Common myeloid progenitor, CD34-positive (primary cell): ENCODE results near the gene RTF1.
A peak's percentile ranks its signal among the peaks of the same experiment; 100 is the strongest.
"Not testable (repeated sequence)": the region's sequence is repeated elsewhere in the genome, so short reads cannot be mapped to it uniquely, and the experiment has no call there.

Source experiments
- CTCF ChIA-PET: fragments of 350-600 bp; sonication (Branson Sonifier 250); formaldehyde crosslinking; loops from one replicate; lab custom pipeline; 2021; ENCODE audit warnings: antibody characterized with exemption; lab: Charles Lee
- POLR2A ChIA-PET: fragments of 350-600 bp; sonication (Branson Sonifier 250); formaldehyde crosslinking; loops from one replicate; lab custom pipeline; 2021; ENCODE audit warnings: antibody characterized with exemption; lab: Charles Lee
- DNase-seq, 3 donors: peaks; one replicate each; pipeline versions ENCODE4 v3.0.0 to v3.0.0-alpha.2; 2013
- H3K27ac ChIP-seq, 2 experiments: 1 replicate in 1 of 2; 2 replicates in 1 of 2; pipeline ENCODE4 v1.7.0; 2013; ENCODE audit warnings: inconsistent platforms in 2 of 2, low read length in 2 of 2, mild to moderate bottlenecking in 2 of 2, low read depth in 1 of 2, moderate library complexity in 1 of 2; ENCODE audit not compliant: severe bottlenecking in 2 of 2, insufficient read depth in 1 of 2, poor library complexity in 1 of 2
- H3K27me3 ChIP-seq, 5 experiments: replicated peaks in 2 of 5; 1 replicate in 3 of 5; 2 replicates in 2 of 5; pipeline versions ENCODE4 v1.6.1 to v1.7.0; 2013; ENCODE audit warnings: low read length in 4 of 5, mild to moderate bottlenecking in 2 of 5, moderate library complexity in 2 of 5, inconsistent platforms in 1 of 5; ENCODE audit not compliant: insufficient read depth in 5 of 5, control insufficient read depth in 4 of 5
- H3K36me3 ChIP-seq, 4 experiments: 1 replicate in 2 of 4; 2 replicates in 2 of 4; pipeline versions ENCODE4 v1.6.1 to v1.7.0; 2013; ENCODE audit warnings: low read length in 3 of 4, control low read depth in 1 of 4, mild to moderate bottlenecking in 1 of 4; ENCODE audit not compliant: control insufficient read depth in 4 of 4, insufficient read depth in 4 of 4
- H3K4me1 ChIP-seq, 4 experiments: 1 replicate in 3 of 4; 2 replicates in 1 of 4; pipeline versions ENCODE4 v1.6.1 to v1.7.1; 2013; ENCODE audit warnings: low read length in 3 of 4, mild to moderate bottlenecking in 3 of 4, control low read depth in 1 of 4, inconsistent platforms in 1 of 4, moderate library complexity in 1 of 4; ENCODE audit not compliant: control insufficient read depth in 4 of 4, insufficient read depth in 4 of 4; ENCODE audit errors: control extremely low read depth in 1 of 4
- H3K4me3 ChIP-seq, 7 experiments: 1 replicate in 4 of 7; 2 replicates in 3 of 7; pipeline versions ENCODE4 v1.5.1 to v1.7.0; 2013; ENCODE audit warnings: mild to moderate bottlenecking in 7 of 7, low read length in 6 of 7, moderate library complexity in 6 of 7, inconsistent platforms in 2 of 7, low read depth in 2 of 7, control low read depth in 1 of 7; ENCODE audit not compliant: insufficient read depth in 4 of 7, control insufficient read depth in 1 of 7; ENCODE audit errors: extremely low read depth in 1 of 7
- H3K9me3 ChIP-seq, 5 experiments: 1 replicate in 4 of 5; 2 replicates in 1 of 5; pipeline versions ENCODE4 v1.6.1 to v1.7.1; 2013; ENCODE audit warnings: low read length in 4 of 5, mild to moderate bottlenecking in 2 of 5, inconsistent platforms in 1 of 5, low read depth in 1 of 5, moderate library complexity in 1 of 5; ENCODE audit not compliant: control insufficient read depth in 4 of 5, insufficient read depth in 2 of 5; ENCODE audit errors: control extremely low read depth in 1 of 5
- WGBS: methylation state at CpG from one replicate; pipeline ENCODE4 v1.1.5; 2013; ENCODE audit not compliant: insufficient coverage; 5-methylcytosine and 5-hydroxymethylcytosine counted together

RTF1 gene

DNA sequence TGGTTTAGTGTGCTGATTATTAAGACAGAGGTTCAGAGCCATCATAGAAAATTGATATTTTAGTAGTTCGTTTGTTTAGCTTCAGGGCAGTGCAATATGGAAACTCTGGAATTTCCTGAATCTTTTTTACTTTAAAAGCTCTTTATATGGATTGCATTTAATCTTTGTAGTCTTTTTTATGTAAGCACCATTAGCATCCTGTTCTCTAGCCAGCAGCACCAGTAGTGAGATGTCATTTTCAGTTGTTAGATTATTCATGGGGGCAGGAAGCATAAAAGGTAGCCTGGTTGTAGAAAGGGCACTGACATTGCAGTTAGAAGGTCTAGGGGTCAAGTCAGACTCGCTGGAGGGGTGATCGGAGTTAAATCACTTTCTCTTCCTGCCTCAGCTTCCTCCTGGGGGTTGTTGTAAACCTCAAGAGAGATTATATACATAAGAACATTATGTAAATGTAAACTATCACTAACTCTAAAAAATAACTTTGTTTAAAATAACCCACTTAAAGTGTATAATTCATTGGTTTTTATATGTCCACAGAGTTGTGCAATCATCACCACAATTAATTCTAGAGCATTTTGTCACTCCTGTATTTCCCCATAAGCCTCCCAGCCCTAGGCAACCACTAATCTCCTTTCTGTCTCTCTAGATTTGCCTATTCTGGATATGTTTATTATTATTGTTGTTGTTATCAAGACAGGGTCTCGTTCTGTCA lies 45.3 kb downstream of the RTF1 start:
- ChIA-PET CTCF (interaction anchor here (0.7 to 0.9 kb wide), 2 partner anchors 22 to 68 kb away, joined by 3 read pairs; no protein-coding TSS in a partner anchor), POLR2A (no interaction called here)
- no peaks in the 10 kb centered on the region for H3K4me1 ChIP-seq
- no peaks in the 10 kb centered on the region for H3K9me3 ChIP-seq
- peaks cover 2 to 61% (median 36%) of the 10 kb centered on the region in 4 experiments for H3K36me3 ChIP-seq
- H3K27me3 ChIP-seq = no peaks in the 10 kb centered on the region
- H3K27ac ChIP-seq = no peak overlapping the region
- 100% methylated on average over 1 of the region's 4 CpGs for WGBS
- H3K4me3 ChIP-seq = no peak overlapping the region
- peak in 2 of 3 donors; percentile 20 to 22 for DNase-seq

DNA sequence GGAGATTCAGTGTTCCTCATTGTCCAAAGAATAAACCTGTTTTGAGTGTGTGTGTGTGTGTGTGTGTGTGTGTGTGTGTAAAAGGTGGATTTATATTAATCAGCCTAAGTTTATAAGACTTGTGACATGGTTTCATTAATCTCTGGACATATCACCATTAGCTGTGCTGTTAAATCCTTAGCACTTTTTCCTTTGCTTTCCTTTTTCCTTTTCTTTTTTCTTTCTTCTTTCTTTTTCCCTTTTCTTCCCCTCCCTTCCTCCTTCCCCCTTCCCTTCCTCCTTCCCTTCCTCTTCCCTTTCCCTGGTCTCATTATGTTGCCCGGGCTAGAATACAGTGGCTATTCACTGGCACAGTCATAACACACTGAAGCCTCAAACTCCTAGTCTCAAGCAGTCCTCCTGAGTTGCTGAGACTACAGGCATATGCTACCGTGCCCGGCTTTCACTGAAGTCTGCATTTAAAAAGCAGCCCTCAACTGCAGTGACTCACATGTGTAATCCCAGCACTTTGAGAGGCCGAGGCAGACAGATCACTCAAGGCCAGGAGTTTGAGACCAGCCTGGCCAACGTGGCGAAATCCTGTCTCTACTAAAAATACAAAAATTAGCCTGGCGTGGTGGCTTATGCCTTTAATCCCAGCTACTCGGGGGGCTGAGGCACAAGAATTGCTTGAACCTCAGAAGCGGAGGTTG lies 48.1 kb downstream of the RTF1 start:
- H3K4me1 ChIP-seq = no peaks in the 10 kb centered on the region
- H3K27ac ChIP-seq = no peak overlapping the region
- no peaks in the 10 kb centered on the region for H3K9me3 ChIP-seq
- peaks cover 4 to 58% (median 32%) of the 10 kb centered on the region in 4 experiments for H3K36me3 ChIP-seq
- 95% methylated on average over 8 of the region's 9 CpGs for WGBS
- ChIA-PET POLR2A (interaction anchor here (0.6 kb wide), 1 partner anchor 14 kb away, joined by 5 read pairs; no protein-coding TSS in a partner anchor), CTCF (interaction anchor here (0.9 to 2.5 kb wide), 17 partner anchors 9 to 445 kb away, joined by 3 to 15 read pairs (median 6); no protein-coding TSS in a partner anchor)
- no peak for DNase-seq
- H3K27me3 ChIP-seq = no peaks in the 10 kb centered on the region
- no peak overlapping the region for H3K4me3 ChIP-seq

DNA sequence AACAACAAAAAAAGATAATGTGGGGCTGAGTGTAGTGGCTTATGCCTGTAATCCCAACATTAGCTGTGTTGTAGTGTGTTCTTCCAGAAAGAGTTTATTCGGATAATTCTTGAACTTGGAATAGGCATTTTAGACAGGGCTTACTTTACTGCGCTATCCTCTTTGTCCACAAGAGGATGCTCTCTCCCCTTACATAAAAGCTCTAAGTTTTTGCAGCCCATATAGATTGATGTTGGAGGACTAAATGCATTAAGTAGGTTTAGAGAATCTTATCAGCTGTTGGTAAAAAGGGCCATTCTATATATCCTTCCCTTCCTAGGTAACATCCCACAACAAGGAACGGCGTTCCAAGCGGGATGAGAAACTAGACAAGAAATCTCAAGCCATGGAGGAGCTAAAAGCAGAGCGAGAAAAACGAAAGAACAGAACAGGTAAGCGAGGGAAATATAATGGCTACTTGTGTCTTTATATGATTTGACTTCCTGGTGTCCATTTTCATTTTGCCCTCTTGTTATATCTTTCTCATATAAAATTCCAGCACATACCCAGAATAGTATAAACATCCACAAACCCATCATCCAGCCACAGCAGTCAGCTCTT lies 49.0 kb downstream of the RTF1 start:
- DNase-seq = peak; percentile 60 to 79 (median 69)
- Histone ChIP-seq H3K9me3 (no peaks in the 10 kb centered on the region), H3K27me3 (no peaks in the 10 kb centered on the region), H3K4me3 (no peak overlapping the region), H3K36me3 (peaks cover 9 to 62% (median 35%) of the 10 kb centered on the region in 4 experiments), H3K27ac (no peak overlapping the region), H3K4me1 (no peaks in the 10 kb centered on the region)
- POLR2A ChIA-PET = interaction anchor here (0.9 kb wide), 1 partner anchor 18 kb away, joined by 5 read pairs; no protein-coding TSS in a partner anchor
- 96% methylated on average over 4 of the region's 8 CpGs for WGBS
- CTCF ChIA-PET = interaction anchor here (0.6 to 2.5 kb wide), 23 partner anchors 8 to 1300 kb away, joined by 3 to 15 read pairs (median 5); no protein-coding TSS in a partner anchor

DNA sequence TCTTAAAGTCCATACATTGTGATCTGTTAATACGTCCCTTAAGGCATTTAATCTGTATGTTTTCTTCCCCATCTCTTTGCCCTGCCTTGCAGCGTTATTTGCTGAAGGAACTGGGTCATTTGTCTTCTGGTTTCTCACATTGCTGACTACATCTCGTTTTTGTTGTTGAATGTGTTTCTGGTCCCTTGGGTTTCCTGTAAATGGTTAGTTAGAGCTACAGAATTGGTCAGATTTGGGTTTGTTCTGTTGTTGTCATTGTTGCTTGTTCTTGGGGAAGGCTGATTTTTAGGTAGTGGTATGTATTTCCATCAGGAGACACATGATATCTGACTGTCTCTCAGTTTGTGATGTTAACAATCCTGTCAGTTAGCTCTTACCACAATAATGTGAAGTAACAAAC lies 49.8 kb downstream of the RTF1 start:
- H3K27ac ChIP-seq = no peak overlapping the region
- 100% methylated on average over 1 of the region's 3 CpGs for WGBS
- H3K36me3 ChIP-seq = peaks cover 13 to 68% (median 40%) of the 10 kb centered on the region in 4 experiments
- H3K4me3 ChIP-seq = no peak overlapping the region
- no peak for DNase-seq
- H3K9me3 ChIP-seq = no peaks in the 10 kb centered on the region
- POLR2A ChIA-PET = no interaction called here
- H3K4me1 ChIP-seq = no peaks in the 10 kb centered on the region
- H3K27me3 ChIP-seq = no peaks in the 10 kb centered on the region
- CTCF ChIA-PET = interaction anchor here (0.6 to 2.5 kb wide), 12 partner anchors 9 to 645 kb away, joined by 3 to 15 read pairs (median 6); no protein-coding TSS in a partner anchor

DNA sequence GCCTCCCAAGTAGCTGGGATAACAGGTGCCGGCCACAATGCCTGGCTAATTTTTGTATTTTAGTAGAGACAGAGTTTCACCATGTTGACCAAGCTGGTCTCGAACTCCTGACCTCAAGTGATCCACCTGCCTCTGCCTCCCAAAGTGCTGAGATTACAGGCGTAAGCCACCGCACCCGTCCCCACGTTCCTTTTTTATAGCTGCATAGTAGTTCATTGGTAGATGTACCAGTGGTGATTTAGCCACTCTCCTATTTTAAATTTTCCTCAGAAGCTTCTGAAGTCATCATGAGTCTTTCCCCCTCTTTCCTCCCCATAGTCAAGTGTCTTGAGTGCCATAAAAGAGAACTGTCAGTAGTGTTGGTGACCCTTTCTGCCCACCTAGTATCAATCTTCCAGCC lies 52.7 kb downstream of the RTF1 start:
- 100% methylated on average over 2 of the region's 6 CpGs for WGBS
- H3K4me1 ChIP-seq, H3K9me3 ChIP-seq, POLR2A ChIA-PET, H3K27me3 ChIP-seq, H3K4me3 ChIP-seq, H3K27ac ChIP-seq, DNase-seq: not testable (repeated sequence)
- H3K36me3 ChIP-seq = peaks cover 16 to 71% (median 45%) of the 10 kb centered on the region in 4 experiments
- CTCF ChIA-PET = interaction anchor here (1.5 to 1.6 kb wide), 2 partner anchors 17 to 39 kb away, joined by 3 to 6 read pairs; no protein-coding TSS in a partner anchor

GRCh38 chr15:41473418-41473817 lies 56.5 kb downstream of the RTF1 start:
- H3K36me3 ChIP-seq = peaks cover 34 to 78% (median 56%) of the 10 kb centered on the region in 4 experiments
- H3K4me3 ChIP-seq = no peak overlapping the region
- CTCF ChIA-PET = interaction anchor here (0.7 kb wide), 1 partner anchor 190 kb away, joined by 3 read pairs; no protein-coding TSS in a partner anchor
- H3K27ac ChIP-seq = no peak overlapping the region
- 96% methylated on average over 5 of the region's 11 CpGs for WGBS
- no peak for DNase-seq
- peaks cover 0 to 8% (median 4%) of the 10 kb centered on the region in 4 experiments for H3K4me1 ChIP-seq
- H3K27me3 ChIP-seq = no peaks in the 10 kb centered on the region
- no peaks in the 10 kb centered on the region for H3K9me3 ChIP-seq
- POLR2A ChIA-PET = no interaction called here
